ENCODE measurements around the gene MSGN1.

- TF ChIP-seq CTCF (IDR thresholded peaks at IDR 0.05; ENCODE audit: low read depth, low read length) (no peak), EZH2phosphoT487 (IDR thresholded peaks at IDR 0.05; ENCODE audit: low read depth) (no peak)
These were observed 12.8 kb upstream of the MSGN1 start for GRCh38 chr2:17803497-17803896.
